LNCAP (cell line): ENCODE measurements around the gene C1orf116.

ENCODE experiments used
- TF ChIP-seq, protein P1 (sequence below): fragments of 450-650 bp; IDR thresholded peaks from 2 replicates; pipeline ENCODE4 v1.5.1; 2017; ENCODE audit warnings: mild to moderate bottlenecking

The C1orf116 gene

GRCh38 chr1:207015791-207016190 is 16.8 kb downstream of the C1orf116 start:
- TF ChIP-seq, protein P1, sequence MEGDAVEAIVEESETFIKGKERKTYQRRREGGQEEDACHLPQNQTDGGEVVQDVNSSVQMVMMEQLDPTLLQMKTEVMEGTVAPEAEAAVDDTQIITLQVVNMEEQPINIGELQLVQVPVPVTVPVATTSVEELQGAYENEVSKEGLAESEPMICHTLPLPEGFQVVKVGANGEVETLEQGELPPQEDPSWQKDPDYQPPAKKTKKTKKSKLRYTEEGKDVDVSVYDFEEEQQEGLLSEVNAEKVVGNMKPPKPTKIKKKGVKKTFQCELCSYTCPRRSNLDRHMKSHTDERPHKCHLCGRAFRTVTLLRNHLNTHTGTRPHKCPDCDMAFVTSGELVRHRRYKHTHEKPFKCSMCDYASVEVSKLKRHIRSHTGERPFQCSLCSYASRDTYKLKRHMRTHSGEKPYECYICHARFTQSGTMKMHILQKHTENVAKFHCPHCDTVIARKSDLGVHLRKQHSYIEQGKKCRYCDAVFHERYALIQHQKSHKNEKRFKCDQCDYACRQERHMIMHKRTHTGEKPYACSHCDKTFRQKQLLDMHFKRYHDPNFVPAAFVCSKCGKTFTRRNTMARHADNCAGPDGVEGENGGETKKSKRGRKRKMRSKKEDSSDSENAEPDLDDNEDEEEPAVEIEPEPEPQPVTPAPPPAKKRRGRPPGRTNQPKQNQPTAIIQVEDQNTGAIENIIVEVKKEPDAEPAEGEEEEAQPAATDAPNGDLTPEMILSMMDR: no peak

GRCh38 chr1:207014728-207015127 is 17.8 kb downstream of the C1orf116 start:
- TF ChIP-seq, protein P1: no peak

GRCh38 chr1:207013321-207014085 is 19.1 kb downstream of the C1orf116 start:
- TF ChIP-seq, protein P1: no peak

- TF ChIP-seq, protein P1: no peak
Measured at GRCh38 chr1:207010726-207011125, 21.8 kb downstream of the C1orf116 start.

DNA sequence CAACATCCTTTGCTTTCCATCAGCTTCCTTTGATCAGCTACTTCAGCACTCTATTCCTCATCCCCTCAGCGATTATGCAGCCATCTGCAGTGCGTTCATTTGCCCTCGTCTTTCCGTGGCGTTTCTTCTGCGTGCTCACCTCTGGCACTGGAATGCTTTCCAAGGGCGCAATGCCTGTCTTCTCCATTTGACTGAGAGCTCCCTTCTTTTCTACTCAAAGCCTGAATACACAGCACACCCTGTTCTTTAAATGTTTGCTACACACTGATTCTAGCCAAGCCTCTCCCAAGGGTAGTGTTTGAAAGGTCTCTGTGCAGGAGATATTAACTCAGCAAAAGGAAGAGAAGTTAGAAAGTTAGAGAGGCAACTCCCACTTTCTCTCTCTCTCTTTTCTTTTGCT is 22.6 kb downstream of the C1orf116 start:
- TF ChIP-seq, protein P1: no peak

- TF ChIP-seq, protein P1: no peak
Measured at GRCh38 chr1:207009182-207009850, 23.2 kb downstream of the C1orf116 start.

DNA sequence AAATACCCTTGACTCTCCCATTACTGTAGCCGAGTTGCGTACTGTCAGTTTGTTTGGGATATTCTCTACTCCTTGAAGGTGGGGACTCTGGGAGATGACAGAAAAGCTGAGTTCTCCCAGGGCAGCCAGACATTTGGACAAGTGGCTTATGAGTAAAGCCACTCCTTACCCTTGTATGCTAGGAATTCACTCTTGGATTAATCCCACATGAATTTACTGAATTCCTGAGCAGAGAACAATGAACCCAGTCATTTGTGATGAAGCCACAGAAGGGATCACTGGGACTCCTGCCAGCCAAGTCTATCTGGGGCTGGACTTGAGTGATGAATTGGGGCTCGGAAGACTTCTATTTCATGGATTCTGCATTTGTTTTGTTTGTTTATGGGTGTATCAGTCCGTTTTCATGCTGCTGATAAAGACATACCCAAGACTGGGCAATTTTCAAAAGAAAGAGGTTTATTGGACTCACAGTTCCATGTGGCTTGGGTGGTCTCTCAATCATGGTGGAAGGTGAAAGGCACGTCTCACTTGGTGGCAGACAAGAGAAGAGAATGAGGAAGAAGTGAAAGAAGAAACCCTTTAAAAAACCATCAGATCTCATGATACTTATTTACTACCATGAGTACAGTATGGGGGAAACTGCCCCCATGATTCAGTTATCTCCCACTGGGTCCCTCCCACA is 25.1 kb downstream of the C1orf116 start:
- TF ChIP-seq, protein P1: no peak
